ENCODE measurements around the gene IFFO2.

DNA sequence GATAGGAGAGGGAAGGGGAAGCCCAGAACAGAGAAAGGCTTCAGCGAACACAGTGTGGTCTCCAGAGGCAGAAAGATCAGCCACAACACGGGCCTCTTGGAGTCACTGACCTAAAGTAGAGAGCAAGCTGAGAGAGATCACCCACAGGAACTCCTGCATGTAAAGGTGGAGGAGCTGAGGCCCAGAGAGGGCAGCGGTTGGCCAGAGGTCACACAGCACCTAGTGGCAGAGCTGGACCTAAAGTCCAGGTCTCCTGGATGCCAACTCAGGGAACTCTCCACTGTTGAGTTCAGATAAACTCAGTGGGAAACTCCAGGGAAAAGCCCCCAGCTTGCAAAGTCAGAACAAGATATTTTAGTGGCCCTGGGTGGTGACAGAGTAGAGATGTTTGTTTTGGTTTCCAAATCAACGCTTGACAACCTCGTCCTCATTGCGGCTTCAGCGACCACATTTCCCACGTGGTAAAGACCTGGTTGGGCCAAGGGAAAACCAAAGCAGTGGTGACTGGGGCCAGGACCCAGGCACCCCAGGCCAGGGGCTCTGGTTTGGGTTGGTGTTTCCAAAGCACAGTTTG, 4.6 kb downstream of the IFFO2 start:
- TF ChIP-seq, protein P1, sequence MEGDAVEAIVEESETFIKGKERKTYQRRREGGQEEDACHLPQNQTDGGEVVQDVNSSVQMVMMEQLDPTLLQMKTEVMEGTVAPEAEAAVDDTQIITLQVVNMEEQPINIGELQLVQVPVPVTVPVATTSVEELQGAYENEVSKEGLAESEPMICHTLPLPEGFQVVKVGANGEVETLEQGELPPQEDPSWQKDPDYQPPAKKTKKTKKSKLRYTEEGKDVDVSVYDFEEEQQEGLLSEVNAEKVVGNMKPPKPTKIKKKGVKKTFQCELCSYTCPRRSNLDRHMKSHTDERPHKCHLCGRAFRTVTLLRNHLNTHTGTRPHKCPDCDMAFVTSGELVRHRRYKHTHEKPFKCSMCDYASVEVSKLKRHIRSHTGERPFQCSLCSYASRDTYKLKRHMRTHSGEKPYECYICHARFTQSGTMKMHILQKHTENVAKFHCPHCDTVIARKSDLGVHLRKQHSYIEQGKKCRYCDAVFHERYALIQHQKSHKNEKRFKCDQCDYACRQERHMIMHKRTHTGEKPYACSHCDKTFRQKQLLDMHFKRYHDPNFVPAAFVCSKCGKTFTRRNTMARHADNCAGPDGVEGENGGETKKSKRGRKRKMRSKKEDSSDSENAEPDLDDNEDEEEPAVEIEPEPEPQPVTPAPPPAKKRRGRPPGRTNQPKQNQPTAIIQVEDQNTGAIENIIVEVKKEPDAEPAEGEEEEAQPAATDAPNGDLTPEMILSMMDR (IDR thresholded peaks at IDR 0.05) = no peak
- TF ChIP-seq EP300 (IDR thresholded peaks at IDR 0.05) = no peak
- TF ChIP-seq POLR2A (IDR thresholded peaks at IDR 0.05) = no peak
- TF ChIP-seq POLR2AphosphoS5 (IDR thresholded peaks at IDR 0.05) = no peak

Data from upper lobe of left lung (tissue), 4 donors.